ENCODE results near the gene RND1. TPM values are rescaled to one million over a fixed set of nuclear protein-coding genes. Genes with fewer than 3 reads are reported as not detected.
A peak's percentile ranks its signal among the peaks of the same experiment; 100 is the strongest.
"Not testable (repeated sequence)": the region's sequence is repeated elsewhere in the genome, so short reads cannot be mapped to it uniquely, and the experiment has no call there.

RND1 gene
- total RNA-seq, 1 donor from 2014 or later, result 14.6 TPM

GRCh38 chr12:48868451-48868850, 2.8 kb upstream of the RND1 start:
- no peak for DNase-seq (ENCODE audit: low spot score)

- no peak for DNase-seq (ENCODE audit: low spot score)
These were observed 512 bp upstream of the RND1 start for GRCh38 chr12:48866052-48866711.

- DNase-seq (ENCODE audit: low spot score), result no peak
These were observed 2.4 kb downstream of the RND1 start for GRCh38 chr12:48863291-48863690.

GRCh38 chr12:48862760-48863159, 2.9 kb downstream of the RND1 start:
- no peak for DNase-seq (ENCODE audit: low spot score)

GRCh38 chr12:48861111-48861510, 4.6 kb downstream of the RND1 start:
- no peak for DNase-seq (ENCODE audit: low spot score)

GRCh38 chr12:48860236-48860635, 5.4 kb downstream of the RND1 start:
- DNase-seq (ENCODE audit: low spot score), result not testable (repeated sequence)

GRCh38 chr12:48859607-48860006, 6.1 kb downstream of the RND1 start:
- no peak for DNase-seq (ENCODE audit: low spot score)

GRCh38 chr12:48858043-48858442, 7.6 kb downstream of the RND1 start:
- DNase-seq (ENCODE audit: low spot score), result no peak

- no peak for DNase-seq (ENCODE audit: low spot score)
These were observed 8.2 kb downstream of the RND1 start for GRCh38 chr12:48857278-48857994.

GRCh38 chr12:48856379-48856778, 9.3 kb downstream of the RND1 start:
- DNase-seq (ENCODE audit: low spot score), result no peak

GRCh38 chr12:48854932-48855331, 10.7 kb downstream of the RND1 start:
- not testable (repeated sequence) for DNase-seq (ENCODE audit: low spot score)

- DNase-seq (ENCODE audit: low spot score), result no peak
These were observed 11.2 kb downstream of the RND1 start for GRCh38 chr12:48854488-48854887.

- peak; percentile 95 for DNase-seq (ENCODE audit: low spot score)
These were observed 12.7 kb downstream of the RND1 start for GRCh38 chr12:48852734-48853688.

- peak; percentile 95 for DNase-seq (ENCODE audit: low spot score)
These were observed 13.6 kb downstream of the RND1 start, which contains the start of gene DDX23 for GRCh38 chr12:48851883-48852733. DDX23 (minus strand) TSS chr12:48852163; CDS start chr12:48845782, 6,381 bp downstream.

- DNase-seq (ENCODE audit: low spot score), result not testable (repeated sequence)
These were observed 23.6 kb downstream of the RND1 start for GRCh38 chr12:48842021-48842420.

- DNase-seq (ENCODE audit: low spot score), result no peak
These were observed 27.6 kb downstream of the RND1 start for GRCh38 chr12:48838048-48838447.

GRCh38 chr12:48832321-48833060, 33.2 kb downstream of the RND1 start:
- no peak for DNase-seq (ENCODE audit: low spot score)

GRCh38 chr12:48831257-48831656, 34.4 kb downstream of the RND1 start:
- no peak for DNase-seq (ENCODE audit: low spot score)

GRCh38 chr12:48828841-48829575, 36.7 kb downstream of the RND1 start:
- no peak for DNase-seq (ENCODE audit: low spot score)

- no peak for DNase-seq (ENCODE audit: low spot score)
These were observed 37.4 kb downstream of the RND1 start for GRCh38 chr12:48828293-48828692.
